ENCODE data around the gene PTTG2.
"Not testable (repeated sequence)": the region's sequence is repeated elsewhere in the genome, so short reads cannot be mapped to it uniquely, and the experiment has no call there.

The PTTG2 gene

DNA sequence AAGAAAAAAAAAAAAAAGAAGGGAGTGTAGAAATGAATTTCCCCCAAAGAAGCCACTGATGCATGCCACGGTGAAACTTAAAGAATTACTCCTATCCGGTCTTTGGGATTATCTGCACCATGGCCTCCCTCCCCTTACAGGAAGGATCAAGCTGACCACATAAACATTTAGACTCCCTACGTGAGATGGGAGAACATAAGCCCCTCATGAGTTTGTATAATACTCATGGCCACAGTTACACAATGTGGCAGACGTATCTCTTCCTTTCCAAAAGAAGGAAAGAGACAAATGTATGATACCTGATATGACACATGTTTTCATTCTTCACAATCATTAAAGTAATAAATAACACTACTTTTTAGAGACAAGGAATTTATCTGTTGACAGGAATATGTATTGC, 3.3 kb upstream of the PTTG2 start:
- no peak for DNase-seq (ENCODE audit: low spot score)

GRCh38 chr4:37958932-37959331, 1.3 kb upstream of the PTTG2 start:
- no peak for DNase-seq (ENCODE audit: low spot score)

- no peak for DNase-seq (ENCODE audit: low spot score)
These were observed 667 bp downstream of the PTTG2 start for GRCh38 chr4:37960679-37961450.

DNA sequence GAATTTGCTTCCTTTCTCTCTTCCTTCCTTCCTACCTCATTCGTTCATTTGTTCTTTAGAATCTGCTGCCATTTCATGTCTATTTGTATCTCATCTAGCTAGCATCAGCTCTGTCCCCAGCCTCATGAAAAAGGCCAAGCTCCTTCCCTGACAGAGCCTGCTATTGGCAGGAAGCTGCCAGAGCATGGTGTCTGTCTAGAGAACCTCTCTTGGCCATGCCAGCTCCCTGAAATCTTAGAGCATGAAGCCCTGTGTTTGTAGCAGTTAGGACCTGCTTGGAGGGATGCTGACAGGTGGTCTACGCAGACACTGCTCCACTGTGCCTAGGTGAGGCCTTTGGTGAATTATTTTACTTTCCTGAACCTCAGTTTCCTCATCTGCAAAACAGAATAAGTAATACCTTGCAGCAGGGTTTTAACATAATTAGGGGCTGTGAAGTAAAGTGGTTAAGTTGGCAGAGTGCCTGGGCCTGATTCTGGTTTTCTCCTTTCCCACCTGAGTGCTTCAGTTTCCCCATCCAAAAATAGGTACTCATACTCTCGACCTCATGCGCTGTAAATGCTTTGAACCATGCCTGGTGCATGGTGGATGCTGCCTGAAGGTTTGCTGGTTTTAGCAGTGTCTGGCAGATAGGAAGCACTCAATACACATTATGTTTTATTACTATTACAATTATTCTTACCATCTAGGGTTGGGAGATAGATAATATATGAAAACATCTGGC, 4.7 kb downstream of the PTTG2 start:
- no peak for DNase-seq (ENCODE audit: low spot score)

GRCh38 chr4:37966044-37966443, 5.8 kb downstream of the PTTG2 start:
- DNase-seq (ENCODE audit: low spot score): no peak

DNA sequence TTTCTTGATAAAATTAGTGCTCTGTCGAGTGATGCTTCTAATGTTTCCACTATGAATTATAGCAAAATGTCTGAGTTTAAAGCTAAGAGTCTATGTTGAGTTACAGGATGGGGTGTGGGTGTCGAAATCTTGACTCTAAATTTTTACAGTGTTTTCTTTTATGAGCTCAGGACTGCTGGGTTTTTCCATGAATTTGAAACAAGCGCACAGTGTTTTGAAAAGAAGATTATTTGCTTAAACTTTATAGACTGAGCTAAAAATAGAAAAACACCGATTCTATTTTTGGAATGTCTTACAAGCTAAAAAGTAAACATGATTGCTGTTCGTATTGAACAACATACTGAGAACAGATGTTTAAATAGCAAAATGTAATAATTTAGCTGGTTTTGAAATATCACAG, 7.5 kb downstream of the PTTG2 start:
- no peak for DNase-seq (ENCODE audit: low spot score)

DNA sequence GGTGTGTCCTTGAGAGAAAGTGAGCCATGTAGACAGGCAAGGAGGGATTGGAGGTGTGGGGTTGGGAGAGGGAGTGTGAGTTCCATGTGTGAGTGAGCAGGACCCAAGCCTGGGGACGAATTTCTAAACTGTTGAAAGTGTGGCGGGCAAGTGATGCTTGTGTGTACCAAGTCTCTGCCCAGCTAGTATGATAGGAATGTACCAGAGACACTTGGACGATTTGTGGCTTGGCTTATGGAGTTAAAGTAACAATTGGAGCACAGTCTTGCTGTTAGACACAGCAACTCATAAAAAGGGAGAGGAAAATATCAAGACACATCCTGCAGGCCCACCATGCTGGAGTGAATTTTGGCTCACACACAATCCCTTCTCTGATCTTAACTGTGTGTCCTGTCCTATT, 8.5 kb downstream of the PTTG2 start:
- no peak for DNase-seq (ENCODE audit: low spot score)

- DNase-seq (ENCODE audit: low spot score): no peak
These were observed 10.5 kb downstream of the PTTG2 start for GRCh38 chr4:37970702-37971101.

- DNase-seq (ENCODE audit: low spot score): no peak
These were observed 11.0 kb downstream of the PTTG2 start for GRCh38 chr4:37971202-37971601.

GRCh38 chr4:37973441-37973840, 13.2 kb downstream of the PTTG2 start:
- no peak for DNase-seq (ENCODE audit: low spot score)

GRCh38 chr4:37975321-37975822, 15.2 kb downstream of the PTTG2 start:
- not testable (repeated sequence) for DNase-seq (ENCODE audit: low spot score)

- DNase-seq (ENCODE audit: low spot score): no peak
These were observed 16.3 kb downstream of the PTTG2 start for GRCh38 chr4:37976507-37976906.

DNA sequence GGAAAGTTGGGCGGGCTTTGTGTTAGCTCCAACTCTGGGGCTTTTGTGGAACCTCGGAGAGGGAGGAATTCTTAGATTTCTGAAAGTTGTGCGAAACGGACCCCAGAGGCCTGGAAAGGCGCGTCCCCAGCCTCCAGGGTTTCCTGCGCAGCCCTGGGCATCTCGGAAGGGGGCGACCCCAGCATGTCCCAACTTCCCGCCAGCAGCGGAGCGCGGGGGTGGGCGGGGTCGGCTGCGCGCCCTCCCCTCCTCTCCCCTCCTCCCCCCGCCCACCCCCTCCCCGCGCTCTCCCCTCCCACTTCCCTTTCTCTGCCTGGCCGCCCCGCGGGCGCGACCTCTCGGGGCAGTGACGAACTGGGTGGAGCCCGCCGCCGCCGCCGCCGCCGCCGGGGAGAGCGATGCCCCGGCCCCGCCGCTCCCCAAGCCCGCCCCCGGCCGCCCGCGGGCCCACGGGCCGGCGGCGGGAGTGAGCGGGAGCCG, 16.8 kb downstream of the PTTG2 start:
- peak; percentile 72 for DNase-seq (ENCODE audit: low spot score)

GRCh38 chr4:37977471-37978247, 17.5 kb downstream of the PTTG2 start:
- peak; percentile 46 for DNase-seq (ENCODE audit: low spot score)

- DNase-seq (ENCODE audit: low spot score): no peak
These were observed 18.2 kb downstream of the PTTG2 start for GRCh38 chr4:37978248-37978924.

- no peak for DNase-seq (ENCODE audit: low spot score)
These were observed 20.0 kb downstream of the PTTG2 start for GRCh38 chr4:37980246-37980645.

- no peak for DNase-seq (ENCODE audit: low spot score)
These were observed 21.2 kb downstream of the PTTG2 start for GRCh38 chr4:37981425-37981824.

DNA sequence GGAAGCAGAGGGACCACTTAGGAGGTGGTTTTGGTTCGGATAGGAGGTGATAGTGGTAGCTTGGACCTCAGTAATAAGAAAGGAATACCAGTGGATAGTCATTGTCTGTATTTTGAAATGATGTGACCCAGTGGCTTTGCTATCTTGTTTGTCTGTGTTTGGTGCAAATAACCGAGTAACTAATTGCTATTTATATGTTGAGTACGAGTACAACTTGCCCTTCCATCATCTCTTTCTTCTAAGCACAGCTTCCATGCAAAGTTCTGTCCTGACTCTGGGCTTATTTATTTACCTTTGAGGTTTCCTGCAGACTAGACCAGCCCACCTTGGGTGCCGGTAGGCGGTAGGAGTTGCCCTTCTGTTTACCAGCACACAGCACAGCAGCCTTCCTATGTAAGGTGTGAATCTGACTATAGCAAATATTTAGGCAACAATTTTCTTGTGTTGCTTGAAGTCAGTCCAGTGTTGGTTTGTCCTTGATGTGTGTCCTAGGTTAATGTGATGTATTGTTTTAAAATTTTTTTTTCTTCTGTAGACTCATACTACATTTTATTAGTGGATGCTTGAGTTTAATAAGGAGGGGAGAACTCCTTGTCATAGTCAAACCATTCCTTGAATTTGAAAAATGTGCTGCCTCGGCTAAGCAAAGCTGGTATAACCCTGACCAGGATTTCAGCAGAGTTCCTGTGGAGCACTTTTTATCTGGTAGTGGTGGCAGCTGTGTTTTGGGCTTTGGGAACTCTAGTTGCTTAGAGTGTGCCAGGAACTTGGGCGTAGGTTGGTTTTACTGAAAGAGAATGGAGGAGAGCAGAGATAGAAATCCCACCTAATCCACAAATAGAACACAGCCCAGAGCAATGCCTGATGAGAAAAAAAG, 21.9 kb downstream of the PTTG2 start:
- no peak for DNase-seq (ENCODE audit: low spot score)

- DNase-seq (ENCODE audit: low spot score): no peak
These were observed 22.5 kb downstream of the PTTG2 start for GRCh38 chr4:37982736-37983135.

DNA sequence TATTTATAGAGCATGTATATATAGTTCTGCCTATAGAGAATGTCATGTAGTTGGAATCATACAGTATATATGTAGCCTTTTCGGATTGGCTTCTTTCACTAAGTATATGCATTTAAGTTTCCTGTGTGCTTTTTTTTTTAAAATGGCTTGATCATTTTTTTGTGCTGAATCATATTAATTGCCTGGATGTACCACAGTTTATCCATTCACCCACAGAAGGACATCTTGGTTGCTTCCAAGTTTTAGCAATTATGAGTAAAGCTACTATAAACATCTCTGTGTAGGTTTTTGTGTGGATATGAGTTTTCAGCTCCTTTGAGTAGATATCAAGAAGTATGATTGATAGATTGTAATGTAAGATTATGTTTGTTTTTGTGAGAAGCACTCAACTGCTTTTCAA, 23.8 kb downstream of the PTTG2 start:
- DNase-seq (ENCODE audit: low spot score): no peak
